HG03103 (cell line): ENCODE measurements around the gene SCNN1A.

ENCODE experiments used
- ATAC-seq: cut with Tn5 transposase; IDR thresholded peaks from one replicate; pipeline ENCODE4 v1.9.1; 2021; ENCODE audit warnings: low read depth; ENCODE audit not compliant: unreplicated experiment

SCNN1A gene

GRCh38 chr12:6322352-6322751, 53.0 kb downstream of the SCNN1A start:
- ATAC-seq = no peak

GRCh38 chr12:6321905-6322304, 53.5 kb downstream of the SCNN1A start:
- ATAC-seq = no peak

GRCh38 chr12:6319446-6319845, 55.9 kb downstream of the SCNN1A start:
- ATAC-seq = no peak

GRCh38 chr12:6318440-6318879, 56.9 kb downstream of the SCNN1A start:
- ATAC-seq = no peak

GRCh38 chr12:6317693-6318439, 57.5 kb downstream of the SCNN1A start:
- ATAC-seq = no peak

- no peak for ATAC-seq
Observed at GRCh38 chr12:6316921-6317692, 58.3 kb downstream of the SCNN1A start.

DNA sequence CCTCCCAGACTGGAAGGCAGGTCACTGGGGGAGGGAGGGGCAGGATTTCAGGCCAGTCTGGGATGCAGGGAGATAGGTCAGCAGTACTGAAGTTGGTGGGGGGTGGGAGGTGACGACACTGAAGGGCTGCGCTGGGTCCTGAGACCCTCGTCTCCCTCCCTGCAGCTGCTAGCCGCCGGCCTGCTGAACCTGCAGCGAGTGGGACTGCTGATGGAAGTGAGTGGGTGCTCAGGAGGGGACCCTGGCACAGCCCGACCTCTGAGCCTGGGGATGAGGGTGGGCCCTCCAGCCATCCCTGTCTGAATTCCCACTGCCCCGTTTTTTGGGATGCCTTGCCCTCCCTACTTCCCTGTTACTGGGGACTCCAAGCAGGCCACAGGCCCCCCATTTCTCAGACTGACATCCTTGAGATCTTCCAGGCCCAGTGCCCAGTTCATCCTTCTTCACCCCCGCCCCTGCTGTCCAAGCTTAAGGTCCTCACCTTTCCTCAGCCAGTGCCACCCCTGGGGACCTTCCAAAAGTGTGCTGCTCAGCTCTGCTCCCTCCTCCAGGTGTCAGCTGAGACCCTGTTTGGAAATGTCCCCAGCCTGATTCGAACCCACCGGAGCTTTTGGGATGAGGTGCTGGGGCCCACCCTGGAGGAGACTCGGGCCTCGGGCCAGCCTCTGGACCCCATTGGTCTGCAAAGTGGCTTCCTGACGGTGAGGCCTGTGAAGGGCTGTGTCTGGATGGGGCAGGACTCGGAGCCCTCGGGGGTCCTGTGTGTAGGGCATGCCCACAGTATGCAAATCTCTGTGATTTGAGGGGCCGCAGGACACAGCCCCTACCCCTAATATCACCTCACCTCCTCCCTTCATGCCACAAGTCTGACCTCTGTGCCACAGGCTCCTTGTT, 59.4 kb downstream of the SCNN1A start:
- no peak for ATAC-seq

DNA sequence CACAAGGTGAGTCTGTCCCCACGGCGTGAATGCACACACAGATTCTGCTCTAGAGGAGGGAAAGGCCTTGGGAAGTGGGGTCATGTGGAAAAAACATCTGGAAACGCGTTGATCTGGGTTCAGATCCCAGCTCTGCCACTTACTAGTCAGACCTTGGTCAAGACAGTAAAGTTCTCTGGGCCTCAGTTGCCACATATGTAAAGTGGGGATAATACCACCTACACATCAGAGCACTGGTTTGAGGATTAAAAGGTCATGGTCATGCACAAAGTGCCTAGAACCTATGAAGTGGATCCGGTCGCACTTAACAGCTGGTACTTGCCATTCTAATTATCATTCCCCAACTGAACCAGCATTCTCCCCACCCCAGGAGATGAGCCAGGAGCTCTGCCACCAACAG, 60.2 kb downstream of the SCNN1A start:
- no peak for ATAC-seq

DNA sequence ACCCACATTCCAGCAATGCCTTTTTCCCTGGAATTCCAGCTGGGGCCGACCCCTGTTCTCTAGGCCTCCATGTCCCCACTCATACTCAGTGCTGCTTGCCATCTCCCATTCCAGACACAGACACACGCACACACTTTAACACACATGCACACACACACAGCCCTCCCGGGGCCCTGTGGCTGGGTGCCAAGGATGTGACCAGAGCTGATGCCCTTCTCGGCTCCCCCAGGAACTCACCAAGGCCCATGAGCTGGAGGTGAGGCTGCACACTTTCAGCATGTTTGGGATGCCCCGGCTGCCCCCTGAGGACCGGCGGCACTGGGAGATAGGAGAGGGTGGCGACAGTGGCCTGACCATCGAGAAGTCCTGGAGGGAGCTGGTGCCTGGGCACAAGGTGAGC, 60.6 kb downstream of the SCNN1A start:
- no peak for ATAC-seq

DNA sequence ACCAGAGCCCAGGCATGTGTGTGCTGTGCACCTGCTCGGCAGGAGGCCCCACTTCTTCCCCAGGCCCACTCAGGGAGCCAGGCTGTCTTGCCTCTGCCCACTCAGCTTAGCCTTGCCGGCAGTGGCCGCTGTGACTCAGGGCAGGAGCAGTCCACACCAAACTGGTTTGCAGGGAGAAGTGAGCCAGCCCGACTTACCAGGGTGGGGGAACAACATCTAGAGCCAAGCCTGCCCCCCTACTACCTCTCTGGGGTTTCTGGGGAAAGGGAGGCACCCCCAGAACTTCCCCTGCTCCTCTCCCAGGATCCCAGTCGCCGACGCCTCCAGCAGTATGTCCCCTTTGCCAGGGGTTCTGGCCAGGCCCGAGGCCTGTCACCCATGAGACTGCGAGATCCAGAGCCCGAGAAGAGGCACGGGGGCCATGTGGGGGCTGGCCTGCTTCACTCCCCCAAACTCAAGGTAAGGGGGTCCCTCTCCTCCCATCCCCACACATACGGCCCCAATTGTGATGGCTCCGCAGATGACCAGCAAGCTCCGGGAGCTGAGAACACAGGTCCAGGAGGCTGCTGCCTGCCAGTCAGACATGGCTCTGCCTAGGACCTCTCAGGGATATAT, 61.9 kb downstream of the SCNN1A start:
- ATAC-seq = no peak

GRCh38 chr12:6312529-6313325, 62.6 kb downstream of the SCNN1A start:
- ATAC-seq = no peak

DNA sequence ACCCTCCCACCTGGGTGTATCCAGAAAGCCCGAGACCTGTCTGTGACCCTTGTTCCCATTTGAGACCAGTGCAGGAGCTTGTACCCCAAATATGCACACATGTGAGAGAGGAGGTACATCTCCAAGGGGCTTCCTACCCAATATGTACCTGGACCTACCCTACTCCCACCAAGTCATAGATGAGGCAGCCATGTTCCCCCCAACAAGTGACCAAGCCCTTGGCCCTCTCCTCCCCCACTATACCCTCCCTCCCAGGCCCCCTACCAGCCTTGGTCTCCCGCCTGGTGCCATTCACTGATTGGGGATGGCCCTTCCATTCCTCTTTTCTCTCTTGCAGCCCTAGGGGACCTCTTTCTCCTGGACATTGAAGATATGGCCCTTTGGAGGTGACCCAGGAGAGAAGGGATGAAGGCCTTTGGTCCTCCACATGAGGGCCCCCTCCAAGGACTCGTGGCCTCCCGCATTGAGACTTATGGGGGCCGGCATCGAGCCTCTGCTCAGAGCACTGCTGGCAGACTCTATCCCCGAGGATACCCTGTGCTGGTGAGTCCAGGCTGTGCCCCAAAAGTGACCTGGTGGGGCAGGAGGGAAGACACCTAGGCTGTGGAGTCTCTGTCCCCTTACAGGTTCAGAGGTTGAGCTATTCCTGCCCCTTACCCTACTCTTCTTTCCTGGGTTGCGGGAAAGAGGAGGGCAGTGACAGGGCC, 63.4 kb downstream of the SCNN1A start:
- no peak for ATAC-seq

- ATAC-seq = no peak
Observed at GRCh38 chr12:6310771-6311610, 64.4 kb downstream of the SCNN1A start.

DNA sequence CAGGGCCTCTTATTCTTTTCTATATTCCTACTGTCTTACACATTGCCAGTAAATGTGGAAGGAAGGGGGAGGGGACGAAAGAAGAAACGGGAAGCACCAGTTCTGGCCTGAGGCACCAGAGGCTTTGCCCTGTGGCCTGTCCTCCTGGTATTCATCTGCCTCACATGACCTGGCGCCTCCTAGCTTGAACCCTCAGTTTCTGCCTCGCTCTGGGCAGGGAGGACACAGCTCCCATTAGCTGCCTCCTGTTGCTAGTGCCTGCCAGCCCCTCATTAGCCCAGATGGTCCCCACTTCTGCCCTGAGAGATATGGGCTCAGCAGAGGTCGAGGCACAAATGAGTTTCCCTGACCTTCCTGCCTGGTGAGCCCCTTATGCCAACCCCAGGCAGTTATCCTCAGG, 67.8 kb downstream of the SCNN1A start:
- ATAC-seq = no peak

DNA sequence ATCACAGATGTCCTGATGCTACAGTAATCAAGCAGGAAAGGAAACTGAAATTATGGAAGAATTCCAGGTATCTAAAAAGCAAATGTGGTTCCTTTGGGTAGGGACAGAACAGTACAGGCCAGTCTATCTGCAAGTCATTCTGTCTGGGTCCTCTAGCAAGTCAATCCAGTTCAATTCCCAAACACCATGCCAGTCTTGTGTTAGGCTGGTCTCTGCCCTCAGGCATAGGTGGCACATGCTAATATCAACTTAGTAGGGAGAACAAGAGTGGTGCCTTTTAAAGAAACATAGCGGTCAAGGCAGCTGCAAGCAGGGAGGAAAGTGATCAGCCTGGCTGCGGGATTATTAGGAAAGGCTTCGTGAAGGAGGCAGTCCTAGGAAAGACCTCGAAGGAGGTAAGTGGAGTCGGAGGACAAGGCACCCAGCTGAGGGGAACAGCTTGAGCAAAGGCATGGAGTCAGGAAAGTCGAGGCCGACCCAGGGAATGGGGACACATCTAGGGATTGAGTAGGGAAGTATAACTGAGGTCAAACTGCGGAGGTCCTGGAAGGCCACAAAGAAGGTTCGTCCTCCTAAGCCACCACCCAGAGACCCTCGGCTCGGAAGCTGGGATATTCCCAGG, 68.7 kb downstream of the SCNN1A start:
- ATAC-seq = no peak

DNA sequence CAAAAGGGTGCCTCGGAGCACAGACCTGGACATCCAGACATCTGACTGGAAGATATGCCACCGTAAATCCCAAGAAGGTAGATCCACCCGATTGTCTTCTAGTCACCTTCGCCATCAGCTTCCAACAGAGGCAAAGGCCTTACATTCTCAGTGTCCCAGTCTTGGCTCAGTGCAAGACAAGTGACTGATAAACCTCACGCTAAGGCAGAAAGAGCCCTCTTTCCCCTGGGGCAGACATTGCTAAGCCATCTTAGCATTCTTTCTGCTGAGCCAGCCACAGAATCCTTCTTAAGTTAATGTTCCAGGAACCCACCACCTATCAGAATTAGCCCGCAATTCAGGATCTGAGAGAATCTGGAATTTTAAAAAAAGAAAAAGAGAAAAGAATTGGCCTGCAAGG, 69.2 kb downstream of the SCNN1A start:
- ATAC-seq = no peak

DNA sequence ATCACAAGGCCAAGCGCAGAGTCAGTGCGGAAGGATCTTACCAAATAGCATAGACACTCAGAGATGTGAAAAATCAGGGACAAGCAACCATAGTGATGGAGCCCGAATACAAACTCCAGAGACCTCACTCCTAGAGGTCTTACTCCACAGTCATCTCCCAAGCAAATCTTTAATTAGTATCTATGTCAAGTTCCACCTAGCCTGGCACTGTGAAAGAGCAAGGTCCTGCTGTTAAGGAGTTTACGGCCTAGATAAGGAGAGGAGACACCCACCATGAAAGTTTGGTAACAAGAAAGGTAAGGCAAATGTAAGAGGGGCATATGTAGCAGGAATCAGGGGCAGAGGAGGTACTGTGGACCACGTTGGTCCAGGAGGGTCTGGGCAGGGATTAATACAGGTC, 72.3 kb downstream of the SCNN1A start:
- ATAC-seq = no peak

GRCh38 chr12:6302621-6303020, 72.7 kb downstream of the SCNN1A start:
- no peak for ATAC-seq
